HepG2 (cell line): ENCODE results near the gene HEXIM1. TPM values are rescaled to one million over a fixed set of nuclear protein-coding genes. Genes with fewer than 3 reads are reported as not detected.

ENCODE experiments used
- AKAP8 ChIP-seq: sonication (generic); formaldehyde crosslinking; IDR thresholded peaks from 2 replicates; pipeline ENCODE4 v1.5.1; 2020; ENCODE audit warnings: mild to moderate bottlenecking, missing genetic modification reagents
- CCDC6 ChIP-seq: sonication (generic); formaldehyde crosslinking; IDR thresholded peaks from 2 replicates; pipeline ENCODE4 v1.8.1; 2022; ENCODE audit warnings: mild to moderate bottlenecking, missing genetic modification reagents, moderate library complexity
- FOXO1 ChIP-seq: sonication (generic); formaldehyde crosslinking; IDR thresholded peaks from 2 replicates; pipeline ENCODE4 v1.4.0; 2020; ENCODE audit warnings: missing genetic modification reagents
- GLI4 ChIP-seq: sonication (generic); formaldehyde crosslinking; IDR thresholded peaks from 2 replicates; pipeline ENCODE4 v1.5.1; 2020; ENCODE audit warnings: missing genetic modification reagents, mild to moderate bottlenecking, moderate library complexity, borderline replicate concordance
- POLR2A ChIP-seq, 2 experiments: IDR thresholded peaks; 2 replicates each; pipeline ENCODE4 v1.6.1; 2011; ENCODE audit warnings: low read depth in 2 of 2, low read length in 2 of 2, mild to moderate bottlenecking in 1 of 2, moderate library complexity in 1 of 2; ENCODE audit not compliant: insufficient read depth in 1 of 2
- REST ChIP-seq, 2 experiments: IDR thresholded peaks; 2 replicates each; pipeline ENCODE4 v1.6.1; 2011 to 2012; ENCODE audit warnings: low read length in 2 of 2, borderline replicate concordance in 1 of 2, low read depth in 1 of 2, mild to moderate bottlenecking in 1 of 2, moderate library complexity in 1 of 2
- ZBTB10 ChIP-seq: sonication (generic); formaldehyde crosslinking; IDR thresholded peaks from 2 replicates; pipeline ENCODE4 v1.4.0; 2020; ENCODE audit warnings: missing genetic modification reagents, borderline replicate concordance
- ZNF274 ChIP-seq: sonication (generic); formaldehyde crosslinking; IDR thresholded peaks from 2 replicates; pipeline ENCODE4 v1.5.1; 2020; ENCODE audit warnings: mild to moderate bottlenecking, missing genetic modification reagents
- ZNF44 ChIP-seq: sonication (generic); formaldehyde crosslinking; IDR thresholded peaks from 2 replicates; pipeline ENCODE4 v1.5.1; 2020; ENCODE audit warnings: mild to moderate bottlenecking, missing genetic modification reagents
- ZNF501 ChIP-seq: sonication (generic); formaldehyde crosslinking; IDR thresholded peaks from 2 replicates; pipeline ENCODE4 v1.5.1; 2020; ENCODE audit warnings: mild to moderate bottlenecking, moderate library complexity, missing genetic modification reagents
- ZNF556 ChIP-seq: sonication (generic); formaldehyde crosslinking; IDR thresholded peaks from 2 replicates; pipeline ENCODE4 v1.4.0; 2020; ENCODE audit warnings: mild to moderate bottlenecking, missing genetic modification reagents, borderline replicate concordance
- ZNF629 ChIP-seq: sonication (generic); formaldehyde crosslinking; conservative IDR thresholded peaks from 2 replicates; pipeline ENCODE4 v1.5.0; 2020; ENCODE audit warnings: missing genetic modification reagents
- ZNF772 ChIP-seq: sonication (generic); formaldehyde crosslinking; IDR thresholded peaks from 2 replicates; pipeline ENCODE4 v1.5.0; 2020; ENCODE audit warnings: mild to moderate bottlenecking, missing genetic modification reagents
- polyA plus RNA-seq, 8 experiments: library from polyadenylated mRNA; depleted of rRNA in 3 of 8; stranded (reverse) in 7 of 8; unstranded in 1 of 8; fragments of >200 nt; fragmentation: Illumina TruSeq in 4 of 8; extraction: Trizol in 4 of 8; gene quantifications; 2 replicates each; pipeline versions ENCODE4 v1.2.1 to v1.2.3, GENCODE V29; 2011 to 2016; ENCODE audit warnings: low read depth in 4 of 8, missing spikeins in 1 of 8, mixed read lengths in 1 of 8; ENCODE audit not compliant: insufficient read depth in 1 of 8
- total RNA-seq, 5 experiments: library from RNA; depleted of rRNA; stranded (reverse); fragments of >200 nt; fragmentation: Illumina TruSeq; extraction: Trizol; gene quantifications; 2 replicates each; pipeline ENCODE4 v1.2.3, GENCODE V29; 2016; ENCODE audit warnings: low read depth in 1 of 5
- TF ChIP-seq, protein P1 (sequence below): sonication (generic); formaldehyde crosslinking; conservative IDR thresholded peaks from 2 replicates; pipeline ENCODE4 v1.8.0; 2022; ENCODE audit warnings: mild to moderate bottlenecking, moderate library complexity, missing genetic modification reagents
- TF ChIP-seq, protein P2 (sequence below): sonication (generic); formaldehyde crosslinking; IDR thresholded peaks from 2 replicates; pipeline ENCODE4 v1.8.0; 2022; ENCODE audit warnings: missing genetic modification reagents, mild to moderate bottlenecking, borderline replicate concordance

HEXIM1 gene
- total and polyA plus RNA-seq, 2 of the 13 experiments (the other 11 are each of a cell fraction or from before 2014, with no cell fraction given) = 10.5 to 16.6 TPM

DNA sequence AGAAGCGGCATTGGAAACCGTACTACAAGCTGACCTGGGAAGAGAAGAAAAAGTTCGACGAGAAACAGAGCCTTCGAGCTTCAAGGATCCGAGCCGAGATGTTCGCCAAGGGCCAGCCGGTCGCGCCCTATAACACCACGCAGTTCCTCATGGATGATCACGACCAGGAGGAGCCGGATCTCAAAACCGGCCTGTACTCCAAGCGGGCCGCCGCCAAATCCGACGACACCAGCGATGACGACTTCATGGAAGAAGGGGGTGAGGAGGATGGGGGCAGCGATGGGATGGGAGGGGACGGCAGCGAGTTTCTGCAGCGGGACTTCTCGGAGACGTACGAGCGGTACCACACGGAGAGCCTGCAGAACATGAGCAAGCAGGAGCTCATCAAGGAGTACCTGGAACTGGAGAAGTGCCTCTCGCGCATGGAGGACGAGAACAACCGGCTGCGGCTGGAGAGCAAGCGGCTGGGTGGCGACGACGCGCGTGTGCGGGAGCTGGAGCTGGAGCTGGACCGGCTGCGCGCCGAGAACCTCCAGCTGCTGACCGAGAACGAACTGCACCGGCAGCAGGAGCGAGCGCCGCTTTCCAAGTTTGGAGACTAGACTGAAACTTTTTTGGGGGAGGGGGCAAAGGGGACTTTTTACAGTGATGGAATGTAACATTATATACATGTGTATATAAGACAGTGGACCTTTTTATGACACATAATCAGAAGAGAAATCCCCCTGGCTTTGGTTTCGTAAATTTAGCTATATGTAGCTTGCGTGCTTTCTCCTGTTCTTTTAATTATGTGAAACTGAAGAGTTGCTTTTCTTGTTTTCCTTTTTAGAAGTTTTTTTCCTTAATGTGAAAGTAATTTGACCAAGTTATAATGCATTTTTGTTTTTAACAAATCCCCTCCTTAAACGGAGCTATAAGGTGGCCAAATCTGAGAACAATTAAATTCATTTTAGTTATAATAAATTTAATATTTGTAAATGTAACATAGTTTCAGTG, 1.7 kb downstream of the HEXIM1 start (continued):
- TF ChIP-seq, protein P1, sequence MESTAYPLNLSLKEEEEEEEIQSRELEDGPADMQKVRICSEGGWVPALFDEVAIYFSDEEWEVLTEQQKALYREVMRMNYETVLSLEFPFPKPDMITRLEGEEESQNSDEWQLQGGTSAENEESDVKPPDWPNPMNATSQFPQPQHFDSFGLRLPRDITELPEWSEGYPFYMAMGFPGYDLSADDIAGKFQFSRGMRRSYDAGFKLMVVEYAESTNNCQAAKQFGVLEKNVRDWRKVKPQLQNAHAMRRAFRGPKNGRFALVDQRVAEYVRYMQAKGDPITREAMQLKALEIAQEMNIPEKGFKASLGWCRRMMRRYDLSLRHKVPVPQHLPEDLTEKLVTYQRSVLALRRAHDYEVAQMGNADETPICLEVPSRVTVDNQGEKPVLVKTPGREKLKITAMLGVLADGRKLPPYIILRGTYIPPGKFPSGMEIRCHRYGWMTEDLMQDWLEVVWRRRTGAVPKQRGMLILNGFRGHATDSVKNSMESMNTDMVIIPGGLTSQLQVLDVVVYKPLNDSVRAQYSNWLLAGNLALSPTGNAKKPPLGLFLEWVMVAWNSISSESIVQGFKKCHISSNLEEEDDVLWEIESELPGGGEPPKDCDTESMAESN (CRISPR knock-in tag) = peak; percentile 82; the same call in 1 of the 2 replicates
- TF ChIP-seq POLR2A (IDR thresholded peaks at IDR 0.05; ENCODE audit: insufficient read depth in 1 of 2, low read depth in 2 of 2, low read length in 2 of 2) = peak in 1 of 2 experiments; percentile 47; a peak in 1 of 4 replicates
- TF ChIP-seq FOXO1 = 0 out of 2 replicates have a peak, but pooled peaks have one; percentile 16
- TF ChIP-seq ZNF501 (CRISPR knock-in tag) = no peak; the same call in 1 of the 2 replicates
- TF ChIP-seq CCDC6 = 0 out of 2 replicates have a peak, but pooled peaks have one; percentile 22
- TF ChIP-seq REST (IDR thresholded peaks at IDR 0.05; ENCODE audit: borderline replicate concordance in 1 of 2, low read depth in 1 of 2, low read length in 2 of 2) = no peak
- 0 out of 2 replicates have a peak, but pooled peaks have one; percentile 74 for TF ChIP-seq ZNF556
- peak; percentile 75; the same call in 1 of the 2 replicates for TF ChIP-seq ZNF274 (CRISPR knock-in tag)
- 0 out of 2 replicates have a peak, but pooled peaks have one; percentile 56 for TF ChIP-seq AKAP8 (CRISPR knock-in tag)
- TF ChIP-seq GLI4 (CRISPR knock-in tag) = no peak
- TF ChIP-seq ZNF629 = no peak
- TF ChIP-seq ZNF772 (CRISPR knock-in tag) = no peak
- TF ChIP-seq, protein P2, sequence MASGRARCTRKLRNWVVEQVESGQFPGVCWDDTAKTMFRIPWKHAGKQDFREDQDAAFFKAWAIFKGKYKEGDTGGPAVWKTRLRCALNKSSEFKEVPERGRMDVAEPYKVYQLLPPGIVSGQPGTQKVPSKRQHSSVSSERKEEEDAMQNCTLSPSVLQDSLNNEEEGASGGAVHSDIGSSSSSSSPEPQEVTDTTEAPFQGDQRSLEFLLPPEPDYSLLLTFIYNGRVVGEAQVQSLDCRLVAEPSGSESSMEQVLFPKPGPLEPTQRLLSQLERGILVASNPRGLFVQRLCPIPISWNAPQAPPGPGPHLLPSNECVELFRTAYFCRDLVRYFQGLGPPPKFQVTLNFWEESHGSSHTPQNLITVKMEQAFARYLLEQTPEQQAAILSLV (CRISPR knock-in tag) = peak; percentile 77; the same call in 1 of the 2 replicates
- TF ChIP-seq ZBTB10 = no peak
- TF ChIP-seq ZNF44 = 0 out of 2 replicates have a peak, but pooled peaks have one; percentile 55
